Measurements from ENCODE around the gene WDR33.

The WDR33 gene

DNA sequence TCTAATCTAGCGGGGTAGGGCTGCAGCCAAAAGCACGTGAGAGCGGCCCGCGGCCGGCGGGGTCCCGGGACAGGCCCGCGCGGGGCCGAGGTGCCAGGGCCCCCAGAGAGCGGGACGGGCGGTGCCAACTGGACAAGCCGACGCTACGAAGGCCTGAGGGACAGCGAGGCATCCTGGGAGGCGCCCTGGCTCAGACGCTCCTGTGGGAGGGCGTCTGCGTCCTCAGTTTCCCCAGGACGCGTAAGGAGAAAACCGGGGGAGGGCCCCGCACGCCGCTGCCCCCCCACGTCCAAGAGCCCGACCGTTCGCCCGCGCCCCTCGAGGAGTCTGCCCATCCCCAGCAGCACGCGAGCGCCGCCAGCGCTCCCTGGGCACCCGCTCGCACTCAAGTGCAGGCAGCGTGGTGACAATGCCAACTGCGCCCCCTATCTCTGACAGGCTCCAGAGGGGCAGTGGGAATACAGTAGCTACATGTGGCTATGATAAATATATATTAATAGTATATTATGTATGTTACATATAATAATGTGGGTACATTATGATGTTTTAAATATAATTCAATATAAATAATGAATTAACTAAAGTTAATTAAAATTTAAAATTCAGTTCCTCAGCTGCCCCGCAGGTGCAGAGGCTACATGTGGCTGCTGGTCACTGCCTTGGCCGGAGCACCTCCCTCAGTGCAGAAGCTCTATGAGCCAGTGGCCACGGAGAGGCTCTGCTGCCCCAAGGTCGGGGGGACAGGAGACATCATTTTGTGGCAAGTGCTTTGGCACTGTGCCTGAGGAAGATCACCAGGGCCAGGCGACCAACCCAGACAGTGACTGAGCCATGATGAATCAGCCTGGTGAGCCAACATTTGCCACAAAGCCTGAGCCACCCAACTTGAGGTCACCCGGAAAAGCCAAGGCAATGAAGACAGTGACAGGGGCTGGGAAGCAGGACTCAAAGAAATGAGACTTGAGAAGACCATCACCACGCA lies 115.2 kb downstream of the WDR33 start:
- peak; percentile 43 for DNase-seq (ENCODE audit: low read depth)

DNA sequence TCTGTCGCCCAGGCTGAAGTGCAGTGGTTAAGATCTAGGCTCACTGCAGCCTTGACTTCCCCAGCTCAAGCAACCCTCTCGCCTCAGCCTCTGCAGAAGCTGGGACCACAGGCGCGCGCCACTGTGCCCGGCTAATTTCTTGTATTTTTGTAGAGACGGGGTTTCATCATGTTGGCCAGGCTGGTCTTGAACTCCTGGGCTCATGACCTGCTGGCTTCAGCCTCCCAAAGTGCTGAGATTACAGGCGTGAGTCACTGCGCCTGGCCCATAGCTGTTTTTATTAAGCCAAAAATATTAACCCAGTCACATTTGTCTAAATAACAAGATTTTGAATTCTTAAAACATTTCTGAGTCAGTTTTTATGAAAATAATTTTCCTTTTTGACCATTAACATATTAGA lies 116.0 kb downstream of the WDR33 start:
- DNase-seq (ENCODE audit: low read depth), result no peak

DNA sequence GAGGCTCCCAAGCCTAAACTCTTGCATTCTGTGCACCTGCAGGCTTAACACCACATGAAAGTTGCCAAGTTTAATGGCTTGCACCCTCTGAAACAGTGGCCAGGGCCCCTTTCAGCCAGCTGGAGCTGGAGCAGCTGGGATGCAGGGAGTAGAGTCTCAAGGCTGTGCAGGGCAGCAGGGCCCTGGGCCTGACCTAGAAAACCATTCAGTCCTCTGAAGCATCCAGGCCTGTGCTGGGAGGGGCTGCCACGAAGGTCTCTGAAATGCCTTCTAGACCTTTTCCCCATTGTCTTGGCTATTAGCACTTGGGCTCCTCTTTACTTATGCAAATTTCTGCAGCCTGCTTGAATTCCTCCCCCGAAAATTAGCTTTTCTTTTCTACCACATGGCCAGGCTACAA lies 120.3 kb downstream of the WDR33 start:
- DNase-seq (ENCODE audit: low read depth), result no peak

DNA sequence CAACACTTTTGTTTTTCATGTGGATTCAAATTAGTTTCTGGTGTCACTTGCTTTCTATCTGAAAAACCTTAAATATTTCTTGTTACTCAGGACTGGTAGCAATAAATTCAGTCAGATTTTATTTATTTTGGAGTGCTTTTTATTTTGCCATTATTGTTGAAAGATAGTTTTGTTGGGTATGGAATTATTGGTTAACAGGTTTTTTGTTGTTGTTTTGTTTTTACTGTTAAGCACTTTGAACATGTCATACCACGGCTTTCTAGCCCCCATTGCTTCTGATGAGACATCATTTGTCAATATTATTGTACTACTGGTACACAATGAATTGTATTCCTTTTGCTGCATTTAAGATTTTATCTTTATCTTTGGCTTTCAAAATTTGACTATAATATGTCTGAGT lies 122.6 kb downstream of the WDR33 start:
- no peak for DNase-seq (ENCODE audit: low read depth)

DNA sequence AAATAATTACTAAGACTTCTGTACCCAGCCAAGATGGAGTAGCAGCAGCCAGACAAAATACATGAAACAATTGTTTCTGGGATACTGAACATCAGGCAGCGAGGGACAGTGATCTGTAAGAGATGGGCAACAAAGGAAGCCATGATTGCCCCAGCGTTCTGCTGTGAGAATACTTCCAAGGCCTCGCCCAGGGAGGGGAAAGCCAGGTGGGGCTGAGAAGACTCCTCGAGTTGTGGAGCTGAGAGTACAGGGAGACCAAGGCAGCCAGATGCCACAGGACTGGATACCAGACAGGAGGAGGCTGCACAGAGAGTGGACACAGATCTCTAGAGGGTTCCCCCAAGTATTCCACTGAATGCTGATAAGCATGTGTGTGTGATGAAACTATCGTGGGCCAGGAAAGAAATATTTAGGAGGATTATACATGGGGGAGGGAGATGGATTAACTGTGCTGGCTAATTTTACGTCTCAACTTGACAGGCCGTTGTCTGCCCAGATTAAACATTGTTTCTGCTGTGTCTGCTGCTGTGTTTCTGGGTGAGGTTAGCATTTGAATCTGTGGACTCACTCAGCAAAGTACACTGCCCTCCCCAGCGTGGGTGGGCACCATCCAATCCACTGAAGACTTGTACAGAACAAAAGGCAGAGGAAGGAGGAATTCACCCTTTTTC lies 125.4 kb downstream of the WDR33 start:
- no peak for DNase-seq (ENCODE audit: low read depth)

DNA sequence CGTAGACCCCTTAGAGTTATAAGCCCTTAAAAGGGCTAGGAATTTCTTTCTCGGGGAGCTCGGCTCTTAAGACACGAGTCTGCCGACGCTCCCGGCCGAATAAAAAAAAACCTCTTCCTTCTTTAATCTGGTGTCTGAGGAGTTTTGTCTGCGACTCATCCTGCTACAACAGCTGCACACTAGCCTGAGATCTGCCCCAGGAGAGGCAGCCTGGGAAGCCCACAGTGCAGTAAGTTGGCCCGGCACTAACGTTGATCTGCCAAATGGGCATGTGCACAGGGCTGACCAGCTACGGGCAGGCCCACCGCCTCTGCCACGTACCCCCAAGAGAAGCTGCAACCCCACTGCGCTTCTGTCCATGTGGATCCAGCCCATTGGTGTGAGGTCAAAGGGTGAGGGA lies 127.2 kb downstream of the WDR33 start:
- DNase-seq (ENCODE audit: low read depth), result no peak

DNA sequence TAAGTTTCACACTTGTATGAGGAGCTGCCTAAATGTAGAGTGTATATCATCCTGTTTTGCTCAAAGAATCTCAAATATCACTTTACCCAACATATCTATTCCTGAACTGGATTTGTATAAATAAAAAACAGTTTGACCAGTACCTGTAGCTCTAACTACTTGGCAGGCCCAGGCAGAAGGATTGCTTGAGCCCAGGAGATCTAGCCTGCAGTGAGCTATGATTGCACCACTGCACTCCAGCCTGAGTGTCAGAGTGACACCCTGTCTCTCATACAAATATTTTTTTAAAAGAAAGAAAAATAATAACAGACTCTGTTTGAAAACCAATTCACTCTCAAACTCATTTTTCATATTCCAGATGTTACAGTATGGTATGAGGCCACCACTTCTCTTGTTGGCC lies 127.9 kb downstream of the WDR33 start:
- DNase-seq (ENCODE audit: low read depth), result no peak

DNA sequence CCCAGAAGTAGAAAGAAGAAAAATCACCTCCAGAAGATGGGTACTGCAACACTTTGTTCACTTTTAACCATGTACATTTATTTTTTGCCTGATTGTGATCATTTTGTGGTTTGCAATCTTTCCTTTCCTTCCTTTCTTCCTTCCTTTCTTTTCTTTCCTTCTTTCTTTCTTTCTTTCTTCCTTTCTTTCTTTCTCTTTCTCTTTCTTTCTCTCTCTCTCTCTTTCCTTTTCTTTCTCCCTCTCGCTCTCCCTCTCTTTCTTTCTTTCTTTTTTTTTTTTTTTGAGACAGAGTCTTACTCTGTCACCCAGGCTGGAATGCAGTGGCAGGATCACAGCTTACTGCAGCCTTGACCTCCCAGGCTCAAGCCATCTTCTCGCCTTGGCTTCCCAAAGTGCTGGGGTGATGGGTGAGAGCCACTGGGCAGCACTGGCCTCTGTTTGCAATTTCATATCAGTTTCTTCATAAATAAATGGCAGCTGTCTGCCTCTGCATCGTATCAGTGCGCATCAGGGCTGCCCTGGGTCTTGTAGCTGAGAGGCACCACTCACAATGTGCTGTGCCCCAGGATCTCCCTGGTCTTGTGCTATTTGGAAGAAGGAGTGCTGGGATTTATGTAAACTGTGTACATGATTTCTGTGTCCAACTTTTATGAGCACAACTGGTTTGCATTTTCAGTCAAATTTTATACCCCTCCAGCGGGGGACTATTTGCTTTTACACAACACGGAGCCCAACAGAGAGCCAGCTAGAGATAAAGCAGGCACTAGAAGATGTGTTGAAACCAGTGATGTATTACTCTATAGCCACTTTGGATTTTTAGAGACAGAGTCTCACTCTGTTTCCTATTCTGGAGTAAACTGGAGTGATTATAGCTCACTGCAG lies 128.8 kb downstream of the WDR33 start:
- DNase-seq (ENCODE audit: low read depth), result no peak

DNA sequence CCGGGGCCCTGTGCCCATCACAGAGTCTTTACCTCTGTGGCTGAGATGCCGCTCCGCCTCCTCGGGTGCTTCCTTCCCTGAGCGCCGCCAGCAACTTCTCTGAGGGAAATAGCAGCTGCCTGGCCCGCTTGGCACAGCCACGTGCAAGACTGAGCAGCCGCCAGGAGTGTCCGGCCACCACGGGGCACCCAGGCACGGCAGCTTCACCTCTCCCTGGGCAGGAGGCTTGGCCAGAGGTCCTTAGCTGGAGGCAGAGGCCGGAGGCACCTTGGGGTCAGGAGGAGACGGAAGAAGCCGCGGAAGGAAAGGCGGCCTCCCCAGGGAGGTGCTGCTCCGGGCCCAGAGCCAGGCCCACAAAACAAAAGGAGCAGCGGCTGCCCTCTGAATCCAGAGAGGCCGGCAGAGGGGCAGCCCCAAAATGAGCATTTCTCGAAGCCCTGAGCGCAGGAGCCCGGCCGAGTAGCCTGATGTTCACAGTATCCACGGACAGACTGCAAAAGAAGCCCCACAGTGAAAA lies 129.6 kb downstream of the WDR33 start:
- DNase-seq (ENCODE audit: low read depth), result no peak

DNA sequence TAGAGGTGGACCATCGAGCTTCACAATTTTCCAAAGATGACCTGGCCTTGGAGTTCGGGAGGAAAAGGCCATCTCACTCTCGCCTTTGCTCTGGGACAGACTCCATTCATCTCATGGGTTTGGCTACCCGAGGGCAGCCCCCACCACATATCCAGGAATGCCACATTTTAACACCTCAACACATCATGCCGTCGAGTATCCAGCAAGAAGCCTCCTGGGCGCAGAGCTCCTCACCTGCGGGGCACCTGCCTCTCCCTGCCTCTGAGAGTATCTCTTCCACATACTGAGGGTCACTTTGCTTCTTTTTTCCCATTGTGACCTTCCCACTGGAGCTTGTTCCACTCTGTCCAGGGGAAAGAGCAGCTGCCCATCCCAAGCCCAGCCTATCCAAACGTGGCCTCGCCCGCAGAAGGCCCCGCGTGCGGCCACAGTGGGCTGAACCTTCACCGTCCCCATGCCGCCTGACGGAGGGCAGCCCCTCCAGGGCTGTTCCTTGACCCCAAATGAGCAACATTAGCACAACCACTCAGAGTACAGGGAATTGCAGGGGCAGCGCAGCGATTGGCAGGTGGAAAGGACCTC lies 130.2 kb downstream of the WDR33 start:
- DNase-seq (ENCODE audit: low read depth), result no peak

DNA sequence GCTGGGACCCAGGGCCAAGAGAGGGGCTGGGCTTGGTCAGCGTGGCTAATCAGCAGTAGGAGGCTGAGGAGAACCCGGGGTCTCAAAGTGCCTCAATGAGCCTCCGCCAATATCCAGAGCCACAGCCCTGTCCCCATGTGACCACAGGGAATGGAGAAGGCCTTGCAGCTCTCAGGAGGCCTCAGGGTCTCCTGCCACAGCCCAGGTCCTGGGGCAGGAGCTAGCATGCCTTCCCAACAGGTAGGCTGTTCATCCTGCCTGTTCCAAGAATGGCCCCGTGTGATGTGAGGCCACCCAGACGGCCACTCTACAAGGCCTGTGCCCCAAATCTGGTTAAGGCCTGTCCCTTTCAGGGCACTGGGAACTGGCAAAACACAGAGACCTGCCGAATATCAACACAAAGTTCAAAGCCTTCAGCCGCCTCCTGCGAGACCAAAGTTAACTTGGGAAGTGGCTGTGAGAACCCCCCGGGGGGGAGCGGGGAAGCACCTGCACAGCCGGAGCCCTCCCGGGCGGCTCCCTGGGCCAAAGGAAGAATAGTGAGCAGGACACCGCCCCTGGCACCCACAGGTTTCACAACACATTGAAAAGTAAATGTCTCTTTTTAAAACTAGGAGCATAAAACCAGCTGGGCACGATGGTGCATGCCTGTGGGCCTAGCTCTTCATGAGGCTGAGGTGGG lies 131.2 kb downstream of the WDR33 start:
- DNase-seq (ENCODE audit: low read depth), result no peak

DNA sequence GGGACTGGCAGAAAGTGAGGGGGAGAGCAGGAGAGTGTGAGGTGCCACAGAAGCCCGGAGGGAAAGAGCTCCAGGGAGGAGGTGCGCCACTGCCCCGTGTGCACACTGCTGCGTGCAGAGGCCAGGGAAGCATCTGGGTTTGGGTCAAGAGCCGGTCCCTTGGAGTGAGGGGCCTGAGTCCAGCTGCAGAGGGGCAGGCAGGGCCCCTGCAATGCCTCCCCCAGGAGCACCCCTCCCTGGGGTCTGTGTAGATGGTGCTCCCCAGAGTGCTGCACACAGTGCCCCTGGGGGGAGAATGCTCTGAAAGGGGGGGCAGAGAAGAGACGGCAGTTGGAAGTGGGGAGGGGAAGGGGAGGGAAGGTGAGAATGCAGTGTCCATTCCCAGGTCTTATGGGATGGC lies 132.0 kb downstream of the WDR33 start:
- no peak for DNase-seq (ENCODE audit: low read depth)

DNA sequence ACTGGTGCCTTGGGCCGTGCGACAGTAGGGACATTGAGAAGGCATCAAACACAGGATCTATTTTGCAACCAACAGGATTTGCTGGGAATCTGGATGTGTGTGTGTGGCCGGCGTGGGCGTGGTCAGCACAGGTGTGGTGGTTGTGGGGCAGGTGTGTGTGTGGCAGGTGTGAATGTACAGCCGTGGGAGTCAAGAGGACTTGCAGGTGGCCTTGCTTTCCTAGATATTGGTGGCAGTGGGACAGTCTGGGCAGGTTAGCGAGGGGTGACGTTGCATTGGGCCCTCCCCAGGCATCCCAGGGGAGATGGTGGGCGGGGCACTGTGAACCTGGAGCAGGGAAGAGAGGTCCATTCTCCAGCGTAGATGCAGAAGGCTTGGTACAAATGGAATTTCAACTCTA lies 132.4 kb downstream of the WDR33 start:
- no peak for DNase-seq (ENCODE audit: low read depth)

DNA sequence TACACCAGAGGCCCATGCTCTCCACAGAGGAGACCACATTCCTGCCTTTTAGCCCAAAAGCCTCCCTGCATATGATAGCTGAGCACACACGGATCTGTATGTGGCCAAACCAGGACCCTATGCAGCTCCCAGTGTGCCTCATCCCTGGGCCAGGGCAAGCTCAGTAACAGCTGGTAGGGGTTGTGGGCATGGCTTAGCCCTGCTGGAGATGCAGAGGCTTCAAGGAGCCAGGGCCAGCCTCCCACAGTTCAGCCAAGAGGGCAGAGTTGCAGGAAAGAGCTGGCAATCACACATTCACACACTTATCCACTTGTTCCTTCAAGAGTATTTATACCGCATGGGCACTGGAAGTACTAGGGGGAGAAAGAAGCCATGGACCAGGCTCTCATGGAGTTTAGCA lies 134.1 kb downstream of the WDR33 start:
- no peak for DNase-seq (ENCODE audit: low read depth)

DNA sequence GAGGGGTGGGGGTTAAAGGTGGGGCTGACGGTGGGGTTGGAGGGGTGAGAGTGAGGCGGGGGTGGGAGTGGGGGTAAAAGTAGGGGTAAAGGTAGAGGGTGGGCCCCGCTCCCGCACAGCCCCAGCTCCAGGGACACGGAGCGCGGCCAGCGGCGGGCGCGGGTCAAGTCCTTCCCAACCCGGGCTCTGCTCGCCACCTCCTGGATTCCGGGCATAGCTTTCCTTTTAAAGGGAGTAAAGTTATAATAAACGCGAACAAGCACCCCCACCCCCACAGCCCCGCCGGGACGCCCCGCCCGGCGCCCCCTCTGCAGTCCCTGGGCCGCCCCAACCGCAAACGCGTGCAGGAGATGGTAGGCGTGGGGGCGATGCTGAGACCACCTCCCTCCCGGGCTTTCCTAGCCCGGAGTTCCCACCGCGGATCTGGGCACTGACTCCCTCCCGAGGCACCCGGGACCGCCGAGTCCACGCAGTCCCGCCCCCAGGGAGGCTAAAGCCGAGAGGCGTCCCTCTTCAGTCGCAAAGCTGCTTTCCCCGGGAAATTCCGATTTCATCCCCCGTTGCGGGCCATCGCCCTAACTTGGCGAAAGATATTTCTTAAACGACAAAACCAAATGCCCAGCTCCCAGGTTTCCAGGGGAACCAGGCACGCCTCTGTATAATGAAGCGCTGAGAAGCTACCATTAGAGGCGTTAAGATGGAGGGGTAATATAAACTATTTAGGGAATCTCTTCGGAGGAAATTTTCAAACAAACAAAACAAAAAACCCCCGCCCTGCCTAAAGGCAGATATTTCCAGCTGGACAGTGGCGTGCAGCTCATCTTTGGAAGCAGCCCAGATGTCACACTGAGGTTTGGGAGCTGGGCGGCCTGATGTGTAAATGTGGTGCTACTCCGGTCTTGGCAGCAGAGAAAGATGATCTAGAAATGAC lies 135.4 kb downstream of the WDR33 start, which contains the start of gene LIMS2:
TSS of gene LIMS2 (minus strand) at position 200 of the 931 bp plus-strand sequence. CDS start 506 bp downstream, outside the sequence.
- DNase-seq (ENCODE audit: low read depth), result no peak

DNA sequence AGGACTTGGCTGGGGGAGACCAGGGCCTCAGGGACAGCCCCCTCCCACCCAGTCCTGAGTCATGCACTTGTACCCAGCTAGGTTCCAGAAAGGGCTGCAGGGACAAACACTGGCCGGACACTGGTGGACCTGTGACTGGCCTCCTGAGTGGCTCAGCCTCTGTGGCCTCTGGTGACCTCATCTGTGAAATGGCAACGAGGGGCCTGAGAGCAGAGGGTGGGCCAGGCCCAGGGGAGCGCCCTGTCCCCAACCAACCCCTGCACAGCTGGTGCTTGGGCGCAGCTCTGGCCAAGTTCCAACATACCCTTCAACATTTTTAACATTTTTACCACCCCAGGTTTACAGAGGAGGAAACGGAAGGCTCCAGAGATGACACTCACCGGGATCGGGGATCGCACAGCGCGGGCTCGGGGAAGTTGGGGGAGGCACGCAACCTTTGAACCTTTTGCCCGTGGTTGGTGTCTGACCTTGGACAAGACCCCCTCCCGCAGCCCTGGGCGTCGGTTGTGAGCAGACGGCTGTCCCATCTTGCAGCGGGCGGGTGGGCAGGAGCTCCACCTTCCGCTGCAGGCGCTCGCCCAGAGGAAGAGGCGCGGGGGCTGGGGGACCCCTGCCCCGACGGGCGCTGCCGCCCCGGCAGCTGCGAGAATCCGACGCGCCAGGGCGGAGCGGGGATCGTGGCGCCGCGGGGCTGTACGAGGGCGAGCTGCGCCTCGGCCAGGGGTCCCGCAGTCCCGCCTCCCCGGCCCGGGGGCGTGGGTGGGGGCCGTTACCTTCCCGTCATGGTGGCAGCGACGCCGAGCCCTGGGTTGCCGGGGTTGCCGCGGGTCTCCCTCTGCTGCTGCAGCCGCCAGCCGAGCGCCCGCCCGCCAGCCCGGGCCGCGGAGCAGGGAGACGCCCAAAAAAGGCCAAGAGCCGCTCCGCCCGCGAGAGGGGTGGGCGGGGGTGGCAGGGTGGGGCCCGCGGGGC lies 136.4 kb downstream of the WDR33 start:
- DNase-seq (ENCODE audit: low read depth), result no peak

DNA sequence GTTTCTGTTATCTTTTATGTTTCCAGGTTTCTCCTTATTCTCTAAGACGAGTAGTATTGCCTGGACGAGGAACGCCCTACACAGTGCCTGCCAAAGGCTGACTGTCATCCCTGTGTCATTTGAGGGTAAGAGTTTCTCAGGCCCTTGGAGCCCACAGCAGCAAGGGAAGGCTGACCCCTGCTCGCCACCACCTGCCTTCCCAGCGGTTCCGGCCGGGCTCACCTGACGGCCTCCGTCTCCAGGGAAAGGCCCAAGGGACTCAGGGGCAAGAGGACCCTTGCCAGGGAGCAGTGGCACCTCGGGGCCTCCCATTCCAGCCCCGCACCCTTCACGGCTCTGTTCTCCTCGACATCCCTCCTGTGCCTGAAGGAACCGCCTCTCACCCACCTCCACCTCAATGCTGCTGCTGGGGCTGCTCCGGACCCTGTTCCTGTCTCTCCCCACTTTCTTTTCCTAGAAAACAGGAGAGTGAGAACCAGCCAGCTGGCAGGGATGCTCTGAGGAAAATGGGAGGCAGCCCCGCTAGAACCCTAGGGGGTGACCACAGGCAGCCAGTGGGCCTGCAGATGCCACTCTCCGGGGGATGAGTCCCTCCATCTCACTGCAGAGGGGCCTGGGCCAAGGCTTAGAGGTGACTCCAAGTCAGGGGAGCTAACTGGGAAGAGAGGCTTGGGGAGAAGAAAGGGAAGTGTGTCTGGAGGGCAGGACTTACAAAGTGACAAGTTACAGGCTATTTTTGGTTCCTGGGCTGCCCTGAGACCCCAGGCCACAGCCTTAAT lies 137.5 kb downstream of the WDR33 start:
- no peak for DNase-seq (ENCODE audit: low read depth)

Measured in activated T-cell treated with anti-CD3 and anti-CD28 coated beads for 1 hour (primary cell).